H1 (cell line): ENCODE results near the gene SEMA3A. TPM values are rescaled to one million over a fixed set of nuclear protein-coding genes. Genes with fewer than 3 reads are reported as not detected.

ENCODE experiments used
- CTCF ChIA-PET: fragments of 300-600 bp; sonication (Branson Sonifier 250); formaldehyde crosslinking; loops from one replicate; lab custom pipeline; 2021; ENCODE audit not compliant: partially characterized antibody; lab: Charles Lee
- POLR2A ChIA-PET: fragments of 300-600 bp; sonication (Branson Sonifier 250); formaldehyde crosslinking; loops from one replicate; lab custom pipeline; 2021; ENCODE audit warnings: inconsistent platforms; ENCODE audit not compliant: partially characterized antibody; lab: Charles Lee
- DNase-seq, 2 experiments: peaks; one replicate each; pipeline versions ENCODE4 v3.0.0 to v3.0.0-alpha.2; 2010 to 2022; ENCODE audit warnings: low spot score in 2 of 2, low read depth in 1 of 2, mixed read lengths in 1 of 2
- FAIRE-seq: peaks from 2 replicates; lab custom pipeline; 2011; peaks lifted over from hg19 to GRCh38; lab: Jason Lieb, UNC
- H2AFZ ChIP-seq: 2 replicates; pipeline ENCODE4 v1.8.1; 2012; ENCODE audit warnings: low read length, inconsistent platforms
- H2AK5ac ChIP-seq: 2 replicates; pipeline ENCODE4 v1.6.1; 2013; ENCODE audit warnings: low read depth, low read length
- H2BK120ac ChIP-seq: replicated peaks from 2 replicates; pipeline ENCODE3; 2013; ENCODE audit warnings: low read depth, low read length, inconsistent platforms
- H2BK12ac ChIP-seq: 2 replicates; pipeline ENCODE4 v1.6.1; 2013; ENCODE audit warnings: low read depth, low read length
- H2BK15ac ChIP-seq: 2 replicates; pipeline ENCODE4 v1.6.1; 2013; ENCODE audit warnings: low read length
- H2BK20ac ChIP-seq: 2 replicates; pipeline ENCODE4 v1.6.1; 2013; ENCODE audit warnings: low read length
- H2BK5ac ChIP-seq: 2 replicates; pipeline ENCODE4 v1.6.1; 2013; ENCODE audit warnings: low read depth, low read length
- H3K14ac ChIP-seq: 2 replicates; pipeline ENCODE4 v1.6.1; 2013; ENCODE audit warnings: inconsistent platforms; ENCODE audit not compliant: insufficient read length
- H3K18ac ChIP-seq: 2 replicates; pipeline ENCODE4 v1.6.1; 2013; ENCODE audit warnings: low read length; ENCODE audit errors: extremely low read depth
- H3K23ac ChIP-seq: 2 replicates; pipeline ENCODE4 v1.6.1; 2013; ENCODE audit warnings: inconsistent platforms; ENCODE audit not compliant: insufficient read length
- H3K23me2 ChIP-seq: 2 replicates; pipeline ENCODE4 v1.6.1; 2013; ENCODE audit warnings: low read depth, low read length
- H3K27ac ChIP-seq: 2 replicates; pipeline ENCODE4 v1.6.1; 2011; ENCODE audit warnings: low read depth, low read length, inconsistent platforms
- H3K27me3 ChIP-seq, 4 experiments: replicated peaks in 1 of 4; 1 replicate in 1 of 4; 2 replicates in 3 of 4; pipeline versions ENCODE4 v1.6.1 to v1.8.1; 2011 to 2013; ENCODE audit warnings: low read length in 3 of 4, mild to moderate bottlenecking in 3 of 4, inconsistent platforms in 2 of 4, mixed read lengths in 2 of 4, moderate library complexity in 1 of 4; ENCODE audit not compliant: control insufficient read depth in 3 of 4, insufficient read depth in 3 of 4; ENCODE audit errors: extremely low read depth in 1 of 4
- H3K36me3 ChIP-seq, 4 experiments: 2 replicates each; pipeline versions ENCODE4 v1.6.1 to v1.8.1; 2011 to 2013; ENCODE audit warnings: mild to moderate bottlenecking in 4 of 4, low read length in 3 of 4, moderate library complexity in 2 of 4, control low read depth in 1 of 4, inconsistent platforms in 1 of 4; ENCODE audit not compliant: insufficient read depth in 4 of 4, control insufficient read depth in 2 of 4
- H3K4ac ChIP-seq: replicated peaks from 2 replicates; pipeline ENCODE3; 2013; ENCODE audit warnings: low read length, low read depth, mixed read lengths, inconsistent platforms; ENCODE audit not compliant: insufficient read length
- H3K4me1 ChIP-seq, 4 experiments: replicated peaks in 1 of 4; 1 replicate in 1 of 4; 2 replicates in 3 of 4; pipeline versions ENCODE4 v1.6.1 to v1.8.1; 2011 to 2013; ENCODE audit warnings: low read length in 3 of 4, inconsistent platforms in 2 of 4, mixed read lengths in 1 of 4; ENCODE audit not compliant: insufficient read depth in 4 of 4, control insufficient read depth in 3 of 4
- H3K4me2 ChIP-seq, 2 experiments: 2 replicates each; pipeline versions ENCODE4 v1.6.1 to v1.8.1; 2011 to 2013; ENCODE audit warnings: low read depth in 2 of 2, low read length in 2 of 2, control low read depth in 1 of 2, inconsistent platforms in 1 of 2, mild to moderate bottlenecking in 1 of 2; ENCODE audit not compliant: insufficient read depth in 1 of 2
- H3K4me3 ChIP-seq, 4 experiments: fragments of 200-600, 300-600 bp in 1 of 4; sonication (generic), shearing (Covaris generic), sonication (Bioruptor Twin) in 1 of 4; 2 replicates each; pipeline versions ENCODE4 v1.5.1 to v1.8.1; 2011 to 2016; ENCODE audit warnings: low read length in 4 of 4, low read depth in 3 of 4, control low read depth in 2 of 4, inconsistent platforms in 2 of 4, mild to moderate bottlenecking in 2 of 4, mixed read lengths in 1 of 4, moderate library complexity in 1 of 4; ENCODE audit not compliant: insufficient read depth in 2 of 4; ENCODE audit errors: extremely low read depth in 1 of 4
- H3K56ac ChIP-seq: replicated peaks from 2 replicates; pipeline ENCODE3; 2013; ENCODE audit warnings: low read depth, mild to moderate bottlenecking, mixed read lengths, low read length, inconsistent platforms; ENCODE audit not compliant: insufficient read length
- H3K79me1 ChIP-seq: 2 replicates; pipeline ENCODE4 v1.6.1; 2013; ENCODE audit warnings: low read depth, low read length, control low read depth
- H3K79me2 ChIP-seq, 2 experiments: 2 replicates each; pipeline versions ENCODE4 v1.6.1 to v1.8.1; 2012 to 2013; ENCODE audit warnings: low read length in 2 of 2, mild to moderate bottlenecking in 2 of 2, inconsistent platforms in 1 of 2; ENCODE audit not compliant: insufficient read depth in 2 of 2, control insufficient read depth in 1 of 2
- H3K9ac ChIP-seq, 4 experiments: replicated peaks in 1 of 4; 1 replicate in 1 of 4; 2 replicates in 3 of 4; pipeline versions ENCODE4 v1.6.1 to v1.8.1; 2011 to 2013; ENCODE audit warnings: low read depth in 3 of 4, low read length in 3 of 4, control low read depth in 2 of 4, mild to moderate bottlenecking in 2 of 4, moderate library complexity in 2 of 4, inconsistent platforms in 1 of 4; ENCODE audit errors: extremely low read depth in 1 of 4
- H3K9me3 ChIP-seq, 2 experiments: 2 replicates each; pipeline versions ENCODE4 v1.6.1 to v1.8.1; 2012 to 2013; ENCODE audit warnings: mild to moderate bottlenecking in 2 of 2, moderate library complexity in 2 of 2, control low read depth in 1 of 2, inconsistent platforms in 1 of 2, low read depth in 1 of 2, low read length in 1 of 2, mixed read lengths in 1 of 2; ENCODE audit not compliant: insufficient read depth in 2 of 2
- H4K20me1 ChIP-seq, 2 experiments: replicated peaks in 1 of 2; 2 replicates each; pipeline versions ENCODE3 to v1.8.1; 2011 to 2013; ENCODE audit warnings: inconsistent platforms in 2 of 2, low read length in 2 of 2, mild to moderate bottlenecking in 1 of 2; ENCODE audit not compliant: insufficient read depth in 2 of 2, control insufficient read depth in 1 of 2
- H4K5ac ChIP-seq: 2 replicates; pipeline ENCODE4 v1.6.1; 2013; ENCODE audit warnings: low read length, low read depth, mixed read lengths, inconsistent platforms; ENCODE audit not compliant: insufficient read length
- H4K8ac ChIP-seq: 2 replicates; pipeline ENCODE4 v1.8.0; 2013; ENCODE audit warnings: mild to moderate bottlenecking, moderate library complexity, low read length, inconsistent platforms; ENCODE audit not compliant: insufficient read depth; ENCODE audit errors: extremely low read depth
- H4K91ac ChIP-seq: replicated peaks from 2 replicates; pipeline ENCODE3; 2013; ENCODE audit warnings: low read length, mixed read lengths, inconsistent platforms; ENCODE audit not compliant: insufficient read length
- ATF3 ChIP-seq: IDR thresholded peaks from 2 replicates; pipeline ENCODE4 v1.6.1; 2011; ENCODE audit warnings: low read depth, mild to moderate bottlenecking, low read length; ENCODE audit not compliant: insufficient read depth
- KDM1A ChIP-seq: fragments of 200-600, 300-600 bp; sonication (generic); IDR thresholded peaks from 2 replicates; pipeline ENCODE4 v1.7.1; 2016; ENCODE audit warnings: mild to moderate bottlenecking, low read length, borderline replicate concordance
- MAFK ChIP-seq: IDR thresholded peaks from 2 replicates; pipeline ENCODE4 v1.6.1; 2012; ENCODE audit warnings: low read depth, mild to moderate bottlenecking, improper control_type of control experiment, low read length
- MAX ChIP-seq: IDR thresholded peaks from 2 replicates; pipeline ENCODE4 v1.6.1; 2012; ENCODE audit warnings: inconsistent platforms
- NRF1 ChIP-seq: IDR thresholded peaks from 2 replicates; pipeline ENCODE4 v1.6.1; 2011; ENCODE audit warnings: mild to moderate bottlenecking, low read depth, low read length, improper control_type of control experiment
- SAP30 ChIP-seq: fragments of 300-600 bp; sonication (generic); IDR thresholded peaks from 2 replicates; pipeline ENCODE4 v1.7.1; 2012; ENCODE audit warnings: low read length, moderate library complexity, mild to moderate bottlenecking, inconsistent platforms; ENCODE audit not compliant: insufficient read depth, insufficient replicate concordance
- SIRT6 ChIP-seq: IDR thresholded peaks from one replicate; pipeline ENCODE4 v1.7.1; 2012; ENCODE audit warnings: low read length, inconsistent platforms
- WGBS, 2 experiments: shearing (Covaris generic) in 1 of 2; methylation state at CpG; one replicate each; pipeline versions ENCODE4 v1.1.6 to v1.1.7; 2013 to 2015; ENCODE audit warnings: low lambda C conversion rate in 2 of 2, mixed read lengths in 2 of 2, inconsistent platforms in 1 of 2, low coverage in 1 of 2, missing lambda C conversion rate in 1 of 2; ENCODE audit not compliant: insufficient replicate concordance in 2 of 2, insufficient coverage in 1 of 2, insufficient read length in 1 of 2; ENCODE audit errors: extremely low coverage in 1 of 2, missing lambda C conversion rate in 1 of 2; 5-methylcytosine and 5-hydroxymethylcytosine counted together
- polyA plus RNA-seq, 7 experiments: library from polyadenylated mRNA; depleted of rRNA in 3 of 7; stranded (reverse) in 5 of 7; unstranded in 2 of 7; fragments of >200 nt in 5 of 7; fragments of 200-250 nt in 2 of 7; gene quantifications; 1 replicate in 5 of 7; 2 replicates in 1 of 7; 4 replicates in 1 of 7; pipeline versions ENCODE4 v1.2.1 to v1.2.3, GENCODE V29; 2011 to 2013; ENCODE audit warnings: missing spikeins in 2 of 7, mixed read lengths in 2 of 7
- total RNA-seq: library from RNA; stranded (reverse); fragmentation: NEBNext Ultra II Directional; extraction: Animal tissue kit (Norgen Biotek cat#: 25700); gene quantifications from 2 replicates; pipeline ENCODE4 v1.2.1, GENCODE V29; 2021

SEMA3A gene
- total and polyA plus RNA-seq, 2 of the 8 experiments (the other 6 are each of a cell fraction or from before 2014, with no cell fraction given) = 8.1 to 45.9 TPM

DNA sequence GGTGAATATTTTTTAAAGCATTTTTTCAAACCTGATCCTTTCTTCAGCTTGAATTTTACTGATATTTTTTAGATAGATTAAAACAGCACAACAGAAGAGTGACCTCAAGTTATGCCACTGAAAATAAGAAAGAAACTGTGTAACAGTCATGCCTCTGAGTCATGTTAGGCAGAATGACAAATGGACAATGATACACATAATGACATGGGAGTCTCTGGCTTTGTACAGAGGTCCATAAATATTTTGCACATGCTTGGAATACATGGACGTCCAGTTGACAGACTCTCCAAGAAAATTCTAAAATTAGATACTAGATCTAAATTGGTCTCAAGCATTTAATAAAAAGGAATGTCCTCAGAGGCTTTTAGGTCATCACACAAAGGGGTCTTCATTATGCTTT is 21.9 kb upstream of the SEMA3A start:
- Histone ChIP-seq H3K18ac (no peak overlapping the region), H3K23me2 (no peaks in the 10 kb centered on the region), H3K9ac (no peak overlapping the region), H2BK15ac (no peak overlapping the region), H3K4me1 (no peaks in the 10 kb centered on the region), H3K4ac (no peak overlapping the region), H2AFZ (no peak overlapping the region), H3K4me2 (no peak overlapping the region), H2BK5ac (no peak overlapping the region), H4K20me1 (no peaks in the 10 kb centered on the region), H4K5ac (no peak overlapping the region), H4K8ac (no peak overlapping the region), H3K4me3 (no peak overlapping the region), H3K27me3 (no peaks in the 10 kb centered on the region), H3K9me3 (0 out of 4 replicates have a peak, but pooled peaks cover 2 to 3% of the 10 kb centered on the region in 2 experiments), H3K79me2 (no peaks in the 10 kb centered on the region), H3K27ac (no peak overlapping the region), H2BK12ac (no peak overlapping the region)
- no peak for DNase-seq
- WGBS, 2 experiments = 89% methylated on average over 1 of the region's 1 CpG; no CpG with 5 or more reads in 1 of the 2 experiments
- CTCF ChIA-PET = interaction anchor here (0.7 kb wide), 1 partner anchor 11 kb away, joined by 3 read pairs; no protein-coding TSS in a partner anchor
- TF ChIP-seq SAP30 (no peak), NRF1 (no peak), KDM1A (no peak), SIRT6 (no peak), MAX (no peak), ATF3 (no peak), MAFK (no peak)
- TF ChIP-seq, all 59 proteins: peak for 0
- Histone ChIP-seq H2AK5ac (no peak overlapping the region), H3K79me1 (no peaks in the 10 kb centered on the region), H3K14ac (no peak overlapping the region), H3K23ac (no peak overlapping the region), H2BK120ac (no peak overlapping the region), H4K91ac (no peak overlapping the region), H3K56ac (no peak overlapping the region), H2BK20ac (no peak overlapping the region), H3K36me3 (peaks cover 0 to 5% (median 0%) of the 10 kb centered on the region in 4 experiments; a peak in 2 of 8 replicates)
- POLR2A ChIA-PET = no interaction called here
- FAIRE-seq = no peak
